HEK293T (cell line): ENCODE results near the gene TBC1D5.
"Not testable (repeated sequence)": the region's sequence is repeated elsewhere in the genome, so short reads cannot be mapped to it uniquely, and the experiment has no call there.

Source experiments
- ARNT ChIP-seq: fragments of 450-650 bp; IDR thresholded peaks from 2 replicates; pipeline ENCODE4 v1.6.1; 2017; ENCODE audit warnings: mild to moderate bottlenecking
- BHLHE40 ChIP-seq: fragments of 450-650 bp; IDR thresholded peaks from 2 replicates; pipeline ENCODE4 v1.6.1; 2016; ENCODE audit warnings: mild to moderate bottlenecking, moderate library complexity, borderline replicate concordance
- ELF4 ChIP-seq: fragments of 450-650 bp; IDR thresholded peaks from 2 replicates; pipeline ENCODE4 v1.6.1; 2017; ENCODE audit warnings: antibody characterized with exemption
- FOXA1 ChIP-seq: fragments of 450-650 bp; IDR thresholded peaks from 2 replicates; pipeline ENCODE4 v1.6.1; 2016; ENCODE audit warnings: mild to moderate bottlenecking
- FOXK2 ChIP-seq: fragments of 450-650 bp; IDR thresholded peaks from 2 replicates; pipeline ENCODE4 v1.6.1; 2016; ENCODE audit warnings: mild to moderate bottlenecking
- FOXM1 ChIP-seq: fragments of 450-650 bp; IDR thresholded peaks from 2 replicates; pipeline ENCODE4 v1.6.1; 2017; ENCODE audit warnings: mild to moderate bottlenecking, borderline replicate concordance
- HDGF ChIP-seq: fragments of 450-650 bp; IDR thresholded peaks from 2 replicates; pipeline ENCODE4 v1.6.1; 2017; ENCODE audit warnings: antibody characterized with exemption, borderline replicate concordance
- NFRKB ChIP-seq: fragments of 450-650 bp; IDR thresholded peaks from 2 replicates; pipeline ENCODE4 v1.6.1; 2016; ENCODE audit warnings: mild to moderate bottlenecking, moderate library complexity
- SP1 ChIP-seq: fragments of 450-650 bp; IDR thresholded peaks from 2 replicates; pipeline ENCODE4 v1.6.1; 2017
- SUZ12 ChIP-seq: fragments of 450-650 bp; IDR thresholded peaks from 2 replicates; pipeline ENCODE4 v1.6.1; 2016; ENCODE audit warnings: mild to moderate bottlenecking
- TARDBP ChIP-seq: fragments of 450-650 bp; IDR thresholded peaks from 2 replicates; pipeline ENCODE4 v1.6.1; 2016
- ZNF384 ChIP-seq: fragments of 450-650 bp; IDR thresholded peaks from 2 replicates; pipeline ENCODE4 v1.6.1; 2016
- TF ChIP-seq, protein P1 (sequence below): fragments of 450-650 bp; IDR thresholded peaks from 2 replicates; pipeline ENCODE4 v1.6.1; 2016

- not testable (repeated sequence) for TF ChIP-seq SP1, FOXK2, TARDBP, FOXA1, ELF4, HDGF, BHLHE40, SUZ12, ARNT, ZNF384, FOXM1, NFRKB
- TF ChIP-seq, protein P1, sequence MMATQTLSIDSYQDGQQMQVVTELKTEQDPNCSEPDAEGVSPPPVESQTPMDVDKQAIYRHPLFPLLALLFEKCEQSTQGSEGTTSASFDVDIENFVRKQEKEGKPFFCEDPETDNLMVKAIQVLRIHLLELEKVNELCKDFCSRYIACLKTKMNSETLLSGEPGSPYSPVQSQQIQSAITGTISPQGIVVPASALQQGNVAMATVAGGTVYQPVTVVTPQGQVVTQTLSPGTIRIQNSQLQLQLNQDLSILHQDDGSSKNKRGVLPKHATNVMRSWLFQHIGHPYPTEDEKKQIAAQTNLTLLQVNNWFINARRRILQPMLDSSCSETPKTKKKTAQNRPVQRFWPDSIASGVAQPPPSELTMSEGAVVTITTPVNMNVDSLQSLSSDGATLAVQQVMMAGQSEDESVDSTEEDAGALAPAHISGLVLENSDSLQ = not testable (repeated sequence)
These were observed 106.8 kb downstream of the TBC1D5 start for GRCh38 chr3:17635675-17636074.
